Cortex of kidney (tissue), 1 donor: ENCODE data around the gene RPH3AL.

Experiments
- DNase-seq: peaks from one replicate; lab custom pipeline; 2025; lab: John Stamatoyannopoulos, UW

RPH3AL gene

GRCh38 chr17:336110-337021, 16.2 kb downstream of the RPH3AL start:
- no peak for DNase-seq

GRCh38 chr17:335691-336090, 16.9 kb downstream of the RPH3AL start:
- no peak for DNase-seq

- no peak for DNase-seq
Measured at GRCh38 chr17:334974-335481, 17.6 kb downstream of the RPH3AL start.

- no peak for DNase-seq
Measured at GRCh38 chr17:333626-334396, 18.8 kb downstream of the RPH3AL start.

- no peak for DNase-seq
Measured at GRCh38 chr17:332558-333322, 19.9 kb downstream of the RPH3AL start.

GRCh38 chr17:332023-332422, 20.6 kb downstream of the RPH3AL start:
- DNase-seq: no peak

GRCh38 chr17:330993-331701, 21.5 kb downstream of the RPH3AL start:
- no peak for DNase-seq

GRCh38 chr17:329784-330420, 22.7 kb downstream of the RPH3AL start:
- DNase-seq: no peak

GRCh38 chr17:327971-328370, 24.6 kb downstream of the RPH3AL start:
- no peak for DNase-seq

GRCh38 chr17:327296-327695, 25.3 kb downstream of the RPH3AL start:
- no peak for DNase-seq

- no peak for DNase-seq
Measured at GRCh38 chr17:326010-326621, 26.5 kb downstream of the RPH3AL start.

GRCh38 chr17:325270-326009, 27.2 kb downstream of the RPH3AL start:
- no peak for DNase-seq

GRCh38 chr17:323721-324571, 28.7 kb downstream of the RPH3AL start:
- no peak for DNase-seq

GRCh38 chr17:323181-323580, 29.4 kb downstream of the RPH3AL start:
- no peak for DNase-seq

GRCh38 chr17:322006-322780, 30.4 kb downstream of the RPH3AL start:
- no peak for DNase-seq

GRCh38 chr17:321386-321941, 31.1 kb downstream of the RPH3AL start:
- no peak for DNase-seq

GRCh38 chr17:320809-321385, 31.7 kb downstream of the RPH3AL start:
- no peak for DNase-seq
